ENCODE measurements around the gene THBS2. TPM values are rescaled to one million over a fixed set of nuclear protein-coding genes. Genes with fewer than 3 reads are reported as not detected.
"Not testable (repeated sequence)": the region's sequence is repeated elsewhere in the genome, so short reads cannot be mapped to it uniquely, and the experiment has no call there.

The THBS2 gene
- total RNA-seq, 1 donor from 2014 or later = 8.8 TPM

DNA sequence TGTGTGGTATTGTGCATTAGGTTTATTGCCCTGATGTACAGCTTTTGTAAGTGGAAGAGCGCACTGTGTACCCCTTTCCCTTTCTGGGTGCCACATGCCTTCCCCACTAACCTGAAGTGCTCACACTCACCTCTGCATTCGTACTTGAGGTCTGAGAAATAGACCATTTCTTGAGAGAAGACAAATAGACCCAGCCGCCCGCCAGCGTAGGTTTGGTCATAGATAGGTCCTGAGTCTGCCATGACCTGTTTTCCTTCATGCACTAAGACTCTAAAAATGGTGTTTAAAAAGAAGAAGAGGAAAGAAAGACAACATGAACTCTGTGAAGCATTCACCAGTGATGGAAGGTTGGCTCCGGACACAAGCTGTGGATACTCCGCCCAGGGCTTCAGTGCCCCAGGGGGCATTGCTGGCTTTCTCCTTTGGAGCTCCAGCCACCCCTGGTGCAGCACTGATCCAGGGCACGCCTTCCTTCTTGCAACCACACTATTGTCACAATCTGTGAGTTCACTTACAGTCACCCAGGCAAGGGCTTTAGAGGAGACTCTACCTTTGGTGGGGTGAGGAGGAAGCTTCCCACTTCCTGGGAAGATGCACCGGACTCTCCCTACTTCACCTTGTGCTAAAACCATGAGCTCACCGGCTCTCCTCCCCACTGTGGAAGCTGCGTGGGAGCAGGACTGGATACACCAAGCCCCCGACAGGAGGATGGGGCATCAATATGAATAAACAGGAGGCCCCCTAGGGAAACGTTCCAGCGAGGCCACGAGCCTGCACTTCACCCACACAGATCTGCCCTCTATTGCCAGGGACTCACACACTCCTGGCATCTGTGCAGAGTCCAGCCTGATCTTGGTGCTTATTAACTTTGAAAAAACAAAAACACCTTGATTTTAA, 33.3 kb downstream of the THBS2 start:
- DNase-seq (no peak), ATAC-seq (no peak)
- intact Hi-C loops (cut with DNase I) = no loop called here

DNA sequence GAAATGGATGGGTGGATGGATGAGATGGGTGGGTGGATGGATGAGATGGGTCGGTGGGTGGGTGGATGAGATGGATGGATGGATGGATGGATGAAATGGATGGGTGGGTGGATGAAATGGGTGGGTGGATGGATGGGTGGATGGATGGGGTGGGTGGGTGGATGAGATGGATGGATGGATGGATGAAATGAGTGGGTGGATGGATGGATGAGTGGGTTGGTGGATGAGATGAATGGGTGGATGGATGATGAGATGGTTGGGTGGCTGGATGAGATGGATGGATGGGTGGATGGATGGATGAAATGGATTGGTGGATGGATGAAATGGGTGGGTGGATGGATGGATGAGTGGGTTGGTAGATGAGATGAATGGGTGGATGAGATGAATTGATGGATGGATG, 35.7 kb downstream of the THBS2 start:
- no peak overlapping the region for H3K4me3 ChIP-seq
- H3K27me3 ChIP-seq (ENCODE audit: low read depth) = no peaks in the 10 kb centered on the region
- intact Hi-C loops (cut with DNase I) = no loop called here
- H3K9me3 ChIP-seq = no peaks in the 10 kb centered on the region
- no peaks in the 10 kb centered on the region for H3K36me3 ChIP-seq
- ATAC-seq (no peak), DNase-seq (no peak)
- H3K4me1 ChIP-seq = peaks cover 18% of the 10 kb centered on the region
- TF ChIP-seq, protein P1, sequence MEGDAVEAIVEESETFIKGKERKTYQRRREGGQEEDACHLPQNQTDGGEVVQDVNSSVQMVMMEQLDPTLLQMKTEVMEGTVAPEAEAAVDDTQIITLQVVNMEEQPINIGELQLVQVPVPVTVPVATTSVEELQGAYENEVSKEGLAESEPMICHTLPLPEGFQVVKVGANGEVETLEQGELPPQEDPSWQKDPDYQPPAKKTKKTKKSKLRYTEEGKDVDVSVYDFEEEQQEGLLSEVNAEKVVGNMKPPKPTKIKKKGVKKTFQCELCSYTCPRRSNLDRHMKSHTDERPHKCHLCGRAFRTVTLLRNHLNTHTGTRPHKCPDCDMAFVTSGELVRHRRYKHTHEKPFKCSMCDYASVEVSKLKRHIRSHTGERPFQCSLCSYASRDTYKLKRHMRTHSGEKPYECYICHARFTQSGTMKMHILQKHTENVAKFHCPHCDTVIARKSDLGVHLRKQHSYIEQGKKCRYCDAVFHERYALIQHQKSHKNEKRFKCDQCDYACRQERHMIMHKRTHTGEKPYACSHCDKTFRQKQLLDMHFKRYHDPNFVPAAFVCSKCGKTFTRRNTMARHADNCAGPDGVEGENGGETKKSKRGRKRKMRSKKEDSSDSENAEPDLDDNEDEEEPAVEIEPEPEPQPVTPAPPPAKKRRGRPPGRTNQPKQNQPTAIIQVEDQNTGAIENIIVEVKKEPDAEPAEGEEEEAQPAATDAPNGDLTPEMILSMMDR (IDR thresholded peaks at IDR 0.05) = no peak
- no peak overlapping the region for H3K27ac ChIP-seq

More for the DNA sequence above, 33.3 kb downstream of the THBS2 start:
- Histone ChIP-seq H3K4me1 (peaks cover under 1% of the 10 kb centered on the region), H3K36me3 (no peaks in the 10 kb centered on the region), H3K4me3 (no peak overlapping the region), H3K9me3 (no peaks in the 10 kb centered on the region), H3K27me3 (ENCODE audit: low read depth) (no peaks in the 10 kb centered on the region), H3K27ac (no peak overlapping the region)
- TF ChIP-seq, protein P1 (IDR thresholded peaks at IDR 0.05) = no peak

DNA sequence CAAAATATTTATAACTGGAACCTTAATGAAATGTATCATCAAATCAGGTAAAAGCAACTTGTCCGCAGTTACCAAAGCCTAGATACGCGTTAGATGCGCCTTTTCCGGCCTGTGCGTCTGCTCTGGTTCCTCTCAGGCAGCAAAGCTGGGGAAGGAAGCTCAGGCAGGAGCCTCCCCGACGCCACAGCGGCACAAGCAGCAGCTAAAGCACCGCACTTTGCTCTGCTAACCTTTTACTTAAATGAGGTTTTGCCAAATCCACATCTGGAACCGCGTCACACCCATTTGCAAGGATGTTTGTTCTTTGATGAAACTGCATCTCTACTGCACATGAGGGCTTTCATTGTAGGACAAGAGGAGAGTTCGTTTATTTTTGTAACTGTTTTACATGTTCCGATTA, 36.8 kb downstream of the THBS2 start:
- no peaks in the 10 kb centered on the region for H3K9me3 ChIP-seq
- no peak for DNase-seq
- H3K27ac ChIP-seq = no peak overlapping the region
- peaks cover 18% of the 10 kb centered on the region for H3K4me1 ChIP-seq
- H3K36me3 ChIP-seq = no peaks in the 10 kb centered on the region
- H3K4me3 ChIP-seq = no peak overlapping the region
- no peak for ATAC-seq
- TF ChIP-seq, protein P1 (IDR thresholded peaks at IDR 0.05) = no peak
- no peaks in the 10 kb centered on the region for H3K27me3 ChIP-seq (ENCODE audit: low read depth)
- intact Hi-C loops (cut with DNase I) = no loop called here

DNA sequence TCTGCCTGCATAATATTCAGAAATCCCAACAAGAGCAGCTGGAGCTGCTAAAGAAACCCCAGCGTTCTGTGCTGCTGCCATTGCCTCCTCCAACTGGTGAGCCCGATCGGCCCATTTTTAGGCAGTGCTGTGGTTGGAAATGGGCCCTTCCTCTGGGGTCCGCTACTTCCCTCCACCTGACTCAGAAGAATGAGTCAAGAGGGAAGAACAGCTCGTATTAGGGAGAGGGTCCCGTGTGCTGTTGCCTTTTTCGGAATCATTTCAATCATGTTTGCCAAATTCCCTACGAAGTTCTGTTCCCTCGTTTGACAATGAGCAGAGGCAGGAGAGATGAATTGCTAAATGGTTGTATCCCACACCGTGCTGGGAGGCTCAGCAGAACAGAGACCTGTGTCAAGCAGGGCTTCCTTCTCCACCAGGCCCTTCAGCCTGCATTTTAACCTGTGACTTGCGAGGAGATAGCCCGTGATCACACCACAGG, 38.4 kb downstream of the THBS2 start:
- Histone ChIP-seq H3K9me3 (no peaks in the 10 kb centered on the region), H3K4me1 (peaks cover 18% of the 10 kb centered on the region), H3K27me3 (ENCODE audit: low read depth) (no peaks in the 10 kb centered on the region), H3K4me3 (no peak overlapping the region), H3K27ac (peak overlapping the region; percentile 76), H3K36me3 (no peaks in the 10 kb centered on the region)
- intact Hi-C loops (cut with DNase I) = no loop called here
- ATAC-seq = no peak
- TF ChIP-seq, protein P1 (IDR thresholded peaks at IDR 0.05) = no peak
- no peak for DNase-seq

DNA sequence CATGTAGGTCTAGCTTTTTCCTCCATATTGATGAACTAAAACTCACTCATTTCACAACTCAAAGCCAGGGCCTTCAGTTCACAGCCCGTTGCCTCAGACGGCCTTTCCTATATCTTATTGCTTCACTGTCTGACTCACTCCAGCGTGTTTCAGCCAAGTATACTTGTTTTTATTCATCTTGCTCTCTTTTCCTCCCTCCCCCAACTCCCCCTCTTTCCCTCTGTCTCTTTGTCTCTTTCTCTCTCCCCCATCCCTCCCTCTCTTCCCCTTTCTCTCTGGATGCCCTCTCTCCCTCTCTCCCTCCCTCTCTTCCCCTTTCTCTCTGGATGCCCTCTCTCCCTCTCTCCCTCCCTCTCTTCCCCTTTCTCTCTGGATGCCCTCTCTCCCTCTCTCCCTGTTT, 38.9 kb downstream of the THBS2 start:
- Histone ChIP-seq H3K4me1 (peaks cover 18% of the 10 kb centered on the region), H3K27ac (peak overlapping the region; percentile 76)
- DNase-seq; H3K9me3 ChIP-seq; H3K4me3 ChIP-seq; H3K27me3 ChIP-seq (ENCODE audit: low read depth); H3K36me3 ChIP-seq; intact Hi-C loops (cut with DNase I): not testable (repeated sequence)
- peak; percentile 5 to 32 for ATAC-seq

Data from lower lobe of right lung (tissue), 2 donors.